ENCODE measurements around the gene VEZF1. TPM values are rescaled to one million over a fixed set of nuclear protein-coding genes. Genes with fewer than 3 reads are reported as not detected.

VEZF1 gene
- polyA plus RNA-seq, 3 donors: 28.3 to 40.1 (median 29.0) TPM

- Histone ChIP-seq H4K20me1 (ENCODE audit: insufficient read depth, low read length) (peaks cover 88% of the 10 kb centered on the region), H3K9me3 (replicated peaks in 1 of 2; ENCODE audit: control insufficient read depth in 1 of 2, insufficient read depth in 1 of 2, low read length in 2 of 2) (no peaks in the 10 kb centered on the region), H3K36me3 (replicated peaks in 1 of 2; ENCODE audit: control insufficient read depth in 1 of 2, insufficient read depth in 2 of 2, low read length in 2 of 2) (peaks cover 48 to 67% of the 10 kb centered on the region in 2 donors), H3K4me2 (replicated peaks; ENCODE audit: extremely low read depth, low read length, poor library complexity, severe bottlenecking) (no peak overlapping the region), H3K27ac (ENCODE audit: low read depth in 1 of 2, low read length in 2 of 2) (peak overlapping the region in 1 of 2 donors; percentile 5), H3K79me2 (ENCODE audit: insufficient read depth, low read length) (peaks cover 93% of the 10 kb centered on the region), H2AFZ (ENCODE audit: insufficient read depth, low read depth, low read length, poor library complexity, severe bottlenecking) (no peak overlapping the region), H3K27me3 (ENCODE audit: control insufficient read depth in 2 of 2, insufficient read depth in 2 of 2, low read length in 2 of 2) (no peaks in the 10 kb centered on the region), H3K9ac (ENCODE audit: insufficient read depth, low read length, poor library complexity, severe bottlenecking) (no peak overlapping the region), H3K4me1 (ENCODE audit: control insufficient read depth in 1 of 2, insufficient read depth in 2 of 2, low read length in 2 of 2) (peaks cover 25 to 53% of the 10 kb centered on the region in 2 donors), H3K4me3 (replicated peaks in 1 of 3; ENCODE audit: low read depth in 2 of 3, low read length in 3 of 3) (no peak overlapping the region)
- peak overlapping the region in 1 of 7 donors; percentile 37 for H3K27ac Mint-ChIP-seq
- WGBS (ENCODE audit: insufficient coverage): no CpG with 5 or more reads among the region's 1 CpG
- no peak for DNase-seq
- intact Hi-C loops (cut with micrococcal nuclease): no loop called here
- no peak for TF ChIP-seq CTCF (IDR thresholded peaks at IDR 0.05)
- peaks cover 44 to 61% of the 10 kb centered on the region in 2 donors for H3K36me3 Mint-ChIP-seq
- H3K4me1 Mint-ChIP-seq: peaks cover 54% of the 10 kb centered on the region
- no peak overlapping the region for H3K4me3 Mint-ChIP-seq
- H3K27me3 Mint-ChIP-seq (ENCODE audit: low read depth in 3 of 3): no peaks in the 10 kb centered on the region
- H3K9me3 Mint-ChIP-seq: no peaks in the 10 kb centered on the region
Observed at GRCh38 chr17:57983446-57983845, 4.6 kb downstream of the VEZF1 start.

- peak overlapping the region in 1 of 7 donors; percentile 10 for H3K27ac Mint-ChIP-seq
- H3K4me1 Mint-ChIP-seq: peaks cover 54% of the 10 kb centered on the region
- H3K27me3 Mint-ChIP-seq (ENCODE audit: low read depth in 3 of 3): no peaks in the 10 kb centered on the region
- H3K36me3 ChIP-seq (replicated peaks in 1 of 2; ENCODE audit: control insufficient read depth in 1 of 2, insufficient read depth in 2 of 2, low read length in 2 of 2): peaks cover 56 to 75% of the 10 kb centered on the region in 2 donors
- H4K20me1 ChIP-seq (ENCODE audit: insufficient read depth, low read length): peaks cover 94% of the 10 kb centered on the region
- H3K9me3 Mint-ChIP-seq: no peaks in the 10 kb centered on the region
- no peak overlapping the region for H3K9ac ChIP-seq (ENCODE audit: insufficient read depth, low read length, poor library complexity, severe bottlenecking)
- intact Hi-C loops (cut with micrococcal nuclease): no loop called here
- no peak overlapping the region for H3K27ac ChIP-seq (ENCODE audit: low read depth in 1 of 2, low read length in 2 of 2)
- peaks cover 25 to 52% of the 10 kb centered on the region in 2 donors for H3K4me1 ChIP-seq (ENCODE audit: control insufficient read depth in 1 of 2, insufficient read depth in 2 of 2, low read length in 2 of 2)
- 96% methylated on average over 10 of the region's 14 CpGs for WGBS (ENCODE audit: insufficient coverage)
- H3K4me3 ChIP-seq (replicated peaks in 1 of 3; ENCODE audit: low read depth in 2 of 3, low read length in 3 of 3): no peak overlapping the region
- no peak for TF ChIP-seq CTCF (IDR thresholded peaks at IDR 0.05)
- H3K4me3 Mint-ChIP-seq: peak overlapping the region in 1 of 2 donors; percentile 26
- peaks cover 52 to 69% of the 10 kb centered on the region in 2 donors for H3K36me3 Mint-ChIP-seq
- no peak overlapping the region for H3K4me2 ChIP-seq (replicated peaks; ENCODE audit: extremely low read depth, low read length, poor library complexity, severe bottlenecking)
- DNase-seq: no peak
- H3K9me3 ChIP-seq (replicated peaks in 1 of 2; ENCODE audit: control insufficient read depth in 1 of 2, insufficient read depth in 1 of 2, low read length in 2 of 2): no peaks in the 10 kb centered on the region
- no peak overlapping the region for H2AFZ ChIP-seq (ENCODE audit: insufficient read depth, low read depth, low read length, poor library complexity, severe bottlenecking)
- peaks cover 93% of the 10 kb centered on the region for H3K79me2 ChIP-seq (ENCODE audit: insufficient read depth, low read length)
- no peaks in the 10 kb centered on the region for H3K27me3 ChIP-seq (ENCODE audit: control insufficient read depth in 2 of 2, insufficient read depth in 2 of 2, low read length in 2 of 2)
Observed at GRCh38 chr17:57982452-57983170, 5.4 kb downstream of the VEZF1 start.
